ENCODE measurements around the gene ASCC3. TPM values are rescaled to one million over a fixed set of nuclear protein-coding genes. Genes with fewer than 3 reads are reported as not detected.

The ASCC3 gene
- total RNA-seq, 1 donor from 2014 or later = 76.7 TPM

DNA sequence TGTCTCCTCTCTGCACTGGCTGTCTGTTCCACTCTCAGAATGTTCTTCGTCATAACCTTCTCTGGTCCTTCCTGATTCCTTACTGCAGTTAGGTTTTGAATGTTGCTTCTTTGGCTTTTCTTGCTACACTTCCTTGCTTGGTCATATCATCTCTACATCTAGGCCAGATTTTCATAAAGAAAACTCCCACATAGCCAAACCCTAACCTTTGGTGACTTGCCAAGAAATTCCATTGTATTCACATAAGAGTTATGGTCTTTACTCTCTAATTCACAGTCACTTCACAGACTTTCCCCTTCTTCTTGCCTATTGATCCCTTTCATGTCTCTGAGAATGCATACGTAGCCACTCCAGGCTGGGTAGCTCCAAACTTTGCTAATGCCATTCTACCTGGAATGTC is 374.5 kb downstream of the ASCC3 start:
- intact Hi-C loops (cut with micrococcal nuclease) = no loop called here

DNA sequence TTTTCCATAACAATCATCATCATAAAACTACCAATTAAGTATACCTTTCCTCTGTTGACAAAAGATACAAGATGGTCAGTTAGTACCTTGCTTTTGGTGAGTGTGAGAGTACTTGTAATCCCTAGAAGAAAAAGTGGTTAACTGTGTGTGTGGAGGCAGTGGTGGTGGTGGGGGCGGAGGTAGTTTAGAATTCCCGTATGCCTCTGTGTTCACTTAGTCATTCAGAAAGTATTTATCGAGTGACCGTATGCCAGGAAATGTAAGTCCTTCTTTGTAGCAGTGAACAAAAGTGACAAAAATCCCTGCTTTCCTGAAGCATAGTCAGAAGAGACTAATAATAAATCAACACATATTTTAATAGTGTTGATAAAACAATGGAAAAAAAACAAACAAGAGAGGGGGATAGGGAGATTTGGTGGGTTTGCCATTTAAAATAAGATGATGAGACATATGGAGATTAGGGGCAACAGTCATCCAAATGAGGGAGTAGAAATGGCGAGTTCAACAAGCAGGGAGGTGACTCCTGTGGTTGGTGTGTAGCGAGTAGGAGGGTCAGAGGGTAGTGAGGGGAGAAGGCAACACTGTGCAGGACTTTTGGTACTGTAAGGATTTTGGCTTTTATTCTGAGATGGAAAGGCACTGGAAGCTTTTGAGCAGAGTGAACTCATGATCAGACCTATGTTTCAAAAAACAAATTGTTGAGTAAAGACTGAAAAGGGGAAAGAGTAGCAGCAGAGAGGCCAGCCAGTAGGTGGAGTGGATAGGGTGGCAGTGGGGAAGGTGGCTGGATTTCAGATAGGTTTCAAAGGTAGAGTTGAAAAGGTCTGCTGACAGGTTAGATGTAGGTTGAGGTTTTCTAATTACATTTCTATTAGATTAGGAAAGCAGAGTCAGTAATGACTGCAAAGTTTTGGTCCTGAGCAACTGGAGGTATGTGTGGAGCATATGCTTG is 376.1 kb downstream of the ASCC3 start:
- intact Hi-C loops (cut with micrococcal nuclease) = no loop called here

DNA sequence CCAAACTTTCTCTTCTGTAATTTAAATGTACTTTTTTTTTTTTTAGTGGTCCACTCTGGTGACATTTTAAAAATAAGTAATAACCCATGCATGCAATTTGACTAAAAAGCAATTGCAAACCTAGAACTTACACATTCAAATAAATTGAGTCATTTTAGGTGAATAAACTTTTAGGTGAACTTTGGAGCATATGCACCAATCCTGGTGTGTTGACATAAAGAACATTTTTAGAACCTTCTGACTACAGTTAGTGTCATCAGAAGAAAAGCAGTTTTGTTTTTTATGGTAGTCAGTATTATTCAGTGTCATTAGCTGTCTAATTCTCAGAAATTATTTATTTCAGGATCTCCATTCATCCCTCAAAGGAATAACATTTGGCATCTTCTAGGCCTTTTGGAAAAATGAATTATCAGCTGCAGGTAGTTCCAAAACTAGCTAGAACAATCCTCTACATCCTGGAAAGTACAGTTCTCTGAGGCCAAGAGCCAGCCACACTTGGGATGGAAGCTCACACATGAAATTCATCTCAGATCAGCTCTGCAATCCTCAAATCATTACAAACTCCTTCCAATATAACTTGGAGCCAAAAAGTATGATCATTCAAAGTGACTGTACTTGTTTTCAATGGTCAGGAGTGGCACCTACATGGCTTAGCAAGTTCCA is 378.0 kb downstream of the ASCC3 start:
- intact Hi-C loops (cut with micrococcal nuclease) = loop anchor here (1.0 kb wide), 1 partner anchor 30 kb away; no protein-coding TSS in a partner anchor

- intact Hi-C loops (cut with micrococcal nuclease) = no loop called here
These were observed 387.8 kb downstream of the ASCC3 start for GRCh38 chr6:100493206-100493888.

DNA sequence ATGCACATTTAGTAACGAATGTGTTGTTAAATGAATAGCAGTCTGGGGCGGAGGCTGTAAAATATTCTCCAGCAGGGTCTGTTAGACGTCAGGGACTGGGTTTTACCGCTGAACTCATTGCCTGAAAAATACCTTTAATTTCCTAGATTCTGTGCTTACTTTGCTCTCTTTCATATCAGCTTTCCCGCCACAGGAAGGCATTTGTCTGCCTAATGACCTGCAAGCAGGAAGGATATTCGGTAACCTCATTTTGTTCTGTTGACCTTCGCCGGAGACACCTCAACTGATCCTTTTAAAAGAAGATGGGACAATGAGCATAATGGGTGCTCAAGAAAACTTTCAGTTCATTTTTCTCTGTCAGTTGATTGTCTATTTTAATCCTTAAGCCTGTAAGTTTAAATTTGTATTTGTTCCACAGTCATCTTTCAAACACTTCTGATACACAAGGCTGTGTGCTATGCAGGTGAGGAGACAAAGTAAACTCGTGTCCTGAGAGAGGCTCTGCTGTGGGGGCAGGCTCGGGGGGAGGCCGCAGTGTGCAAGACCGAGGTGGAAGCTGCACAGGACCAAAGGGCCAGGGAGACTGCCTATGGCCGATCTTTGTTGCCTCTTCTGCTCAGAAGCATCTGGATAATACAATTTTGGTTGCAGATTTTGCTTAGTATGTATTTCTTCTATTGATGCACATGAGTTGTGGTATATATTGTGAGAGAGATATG is 389.0 kb downstream of the ASCC3 start:
- intact Hi-C loops (cut with micrococcal nuclease) = no loop called here

- intact Hi-C loops (cut with micrococcal nuclease) = no loop called here
These were observed 391.1 kb downstream of the ASCC3 start for GRCh38 chr6:100490065-100490464.

DNA sequence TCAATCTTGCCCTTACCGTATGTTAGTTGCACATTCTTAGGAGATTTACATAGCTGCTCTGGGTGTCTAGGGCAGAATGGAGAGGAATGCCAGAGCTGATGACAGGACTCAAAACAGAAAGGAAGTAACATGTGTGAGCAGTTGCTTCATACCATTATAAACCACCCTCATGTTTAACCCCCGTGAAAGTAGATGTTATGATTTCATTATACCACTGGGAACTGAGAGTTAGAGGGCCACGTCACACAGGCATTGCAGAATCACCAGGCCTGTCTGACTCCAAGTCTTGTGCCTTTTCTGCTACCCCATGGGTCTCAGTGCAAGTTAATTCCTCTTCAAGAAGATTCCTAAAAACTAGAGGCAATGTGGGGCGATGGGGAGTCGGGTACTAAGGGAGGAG is 392.9 kb downstream of the ASCC3 start:
- intact Hi-C loops (cut with micrococcal nuclease) = no loop called here

DNA sequence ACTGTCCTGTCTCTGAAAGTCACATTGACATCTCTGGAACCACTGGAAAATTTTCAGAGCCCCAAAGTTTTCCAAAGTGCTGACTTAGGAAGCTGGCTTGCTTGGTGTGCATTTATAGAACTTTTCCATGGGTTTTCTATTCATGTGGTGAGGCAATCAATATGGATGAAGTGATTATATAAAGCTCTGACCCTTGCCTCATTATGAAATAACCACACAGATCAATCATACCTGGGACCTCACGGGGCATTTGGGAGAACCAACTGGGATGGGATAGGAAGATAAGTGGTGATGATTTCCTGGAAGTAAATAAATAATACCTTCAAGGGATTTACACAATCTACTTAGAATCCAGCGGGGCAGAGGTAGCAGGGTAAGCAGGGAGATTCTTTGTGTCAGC is 393.5 kb downstream of the ASCC3 start:
- intact Hi-C loops (cut with micrococcal nuclease) = no loop called here

GRCh38 chr6:100485268-100485667 is 395.9 kb downstream of the ASCC3 start:
- intact Hi-C loops (cut with micrococcal nuclease) = no loop called here

- intact Hi-C loops (cut with micrococcal nuclease) = no loop called here
These were observed 396.7 kb downstream of the ASCC3 start for GRCh38 chr6:100484474-100484873.

DNA sequence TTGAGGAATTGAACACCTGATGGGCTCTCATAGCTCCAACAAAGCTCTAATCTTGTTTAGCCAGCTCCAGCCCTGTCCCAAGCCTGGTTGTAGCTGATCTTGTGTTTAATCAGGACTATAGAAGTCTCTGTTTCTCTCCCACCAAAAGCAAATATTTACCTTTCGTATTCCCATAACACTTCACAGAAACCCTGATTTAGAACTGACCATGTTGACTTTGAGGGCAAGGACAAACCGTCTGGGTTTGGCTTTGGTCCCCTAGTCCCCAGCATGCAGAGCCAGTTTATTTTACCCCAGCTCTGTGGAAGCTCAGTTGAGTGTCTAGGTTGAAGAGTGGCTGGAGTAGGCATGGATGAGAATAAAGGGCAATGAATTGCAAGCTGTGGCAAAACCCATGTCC is 398.4 kb downstream of the ASCC3 start:
- intact Hi-C loops (cut with micrococcal nuclease) = no loop called here

GRCh38 chr6:100479179-100480035 is 401.7 kb downstream of the ASCC3 start:
- intact Hi-C loops (cut with micrococcal nuclease) = loop anchor here (1.0 to 10.0 kb wide), 7 partner anchors 183 to 611 kb away; no protein-coding TSS in a partner anchor

DNA sequence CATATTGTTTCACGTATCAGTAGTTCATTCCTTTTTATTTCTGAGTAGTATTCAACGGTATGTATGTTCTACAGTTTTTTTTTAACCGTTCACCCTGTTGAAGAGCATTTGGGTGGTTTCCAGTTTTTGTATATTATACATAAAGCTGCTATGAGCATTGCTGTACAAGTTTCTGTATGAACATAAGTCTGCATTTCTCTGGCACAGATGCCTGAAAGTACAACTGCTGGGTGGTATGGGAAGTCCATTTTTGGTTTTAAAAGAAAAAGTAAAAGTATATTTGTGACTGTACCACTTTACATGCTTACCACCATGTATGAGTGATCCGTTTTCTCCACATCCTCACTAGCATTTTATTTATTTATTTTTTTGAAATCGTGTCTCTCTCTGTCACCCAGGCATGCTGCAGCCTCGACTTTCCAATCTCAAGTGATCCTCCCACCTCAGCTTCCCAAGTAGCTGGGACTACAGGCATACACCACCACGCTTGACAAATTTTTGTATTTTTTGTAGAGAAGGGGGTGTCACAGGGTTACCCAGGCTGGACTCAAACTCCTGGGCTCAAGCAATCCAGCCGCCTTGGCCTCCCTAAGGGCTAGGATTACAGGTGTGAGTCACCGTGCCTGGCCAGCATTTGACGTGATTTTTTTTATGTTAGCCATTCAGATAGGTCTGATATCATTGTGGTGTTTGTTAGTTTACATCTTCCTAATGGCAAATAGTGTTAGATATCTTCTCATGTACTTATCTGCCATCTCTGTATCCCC is 405.4 kb downstream of the ASCC3 start:
- intact Hi-C loops (cut with micrococcal nuclease) = loop anchor here (5.0 to 10.0 kb wide), 2 partner anchors 187 to 221 kb away; no protein-coding TSS in a partner anchor

DNA sequence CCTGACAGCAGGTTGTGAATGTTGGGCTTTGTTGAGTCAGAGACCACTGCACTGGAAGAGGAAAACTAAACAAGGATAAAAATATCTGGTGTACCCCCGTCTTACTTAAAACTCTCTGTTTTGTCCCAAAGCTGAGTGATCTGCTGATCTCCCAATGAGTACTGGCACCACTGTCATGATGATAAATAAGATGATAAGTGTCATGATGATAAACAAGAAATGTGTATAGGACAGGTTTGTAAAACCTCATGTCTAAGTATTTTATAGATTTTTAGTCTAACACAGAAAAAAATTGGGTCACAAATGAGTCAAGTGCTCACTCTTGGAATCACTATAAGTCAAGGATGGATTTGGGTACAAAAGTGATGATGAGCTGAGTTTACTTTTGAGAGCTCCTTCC is 407.9 kb downstream of the ASCC3 start:
- intact Hi-C loops (cut with micrococcal nuclease) = loop anchor here (2.0 to 10.0 kb wide), 2 partner anchors 218 to 302 kb away; no protein-coding TSS in a partner anchor

- intact Hi-C loops (cut with micrococcal nuclease) = loop anchor here (2.0 to 10.0 kb wide), 2 partner anchors 218 to 302 kb away; no protein-coding TSS in a partner anchor
These were observed 408.5 kb downstream of the ASCC3 start for GRCh38 chr6:100472674-100473073.

DNA sequence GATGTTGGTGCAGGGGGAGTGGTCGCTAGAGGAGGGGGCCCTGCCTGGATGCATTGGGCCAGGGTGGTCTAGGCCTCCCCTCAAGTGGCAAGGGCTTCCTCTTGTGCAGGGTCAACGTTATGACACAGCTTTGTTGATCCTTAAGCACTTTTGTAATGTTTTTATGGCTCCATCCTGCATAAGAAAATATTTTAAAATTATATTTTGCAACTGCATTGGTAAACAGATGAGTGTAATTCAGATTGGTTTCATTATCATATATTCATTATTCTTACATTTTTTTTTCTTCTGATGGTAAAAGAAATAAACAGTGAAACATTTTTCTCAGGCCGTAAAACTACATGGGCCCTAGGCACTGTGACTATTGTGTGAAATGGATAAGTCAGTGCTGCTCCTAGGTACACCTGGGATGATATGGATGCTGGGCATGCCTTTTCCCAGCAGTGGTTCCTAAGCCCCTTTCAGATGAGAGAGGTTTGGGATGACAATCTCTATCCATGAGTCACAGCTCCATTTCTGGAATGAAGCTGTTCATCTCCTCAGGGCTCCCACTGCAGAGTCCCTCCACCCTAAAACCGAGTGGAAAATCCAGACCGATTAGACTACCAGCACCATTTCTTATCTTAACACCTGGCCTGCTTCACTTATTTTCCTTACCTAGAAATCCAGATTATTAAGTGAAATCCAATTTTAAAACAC is 410.6 kb downstream of the ASCC3 start:
- intact Hi-C loops (cut with micrococcal nuclease) = loop anchor here (10.0 kb wide), 1 partner anchor 216 kb away; no protein-coding TSS in a partner anchor

- intact Hi-C loops (cut with micrococcal nuclease) = no loop called here
These were observed 411.8 kb downstream of the ASCC3 start for GRCh38 chr6:100469101-100469859.

Measured in T-helper 1 cell treated with Interleukin-12 subunit alpha and Interleukin-12 subunit beta and Interleukin-4 antibody, amounts not matched to agents 30 ng/mL and 1 ng/mL, for 36 hours (primary cell).